ENCODE data around the gene CBLB. TPM values are rescaled to one million over a fixed set of nuclear protein-coding genes. Genes with fewer than 3 reads are reported as not detected.

CBLB gene
- total RNA-seq, 2 experiments from 2014 or later, result 142 to 144 TPM

DNA sequence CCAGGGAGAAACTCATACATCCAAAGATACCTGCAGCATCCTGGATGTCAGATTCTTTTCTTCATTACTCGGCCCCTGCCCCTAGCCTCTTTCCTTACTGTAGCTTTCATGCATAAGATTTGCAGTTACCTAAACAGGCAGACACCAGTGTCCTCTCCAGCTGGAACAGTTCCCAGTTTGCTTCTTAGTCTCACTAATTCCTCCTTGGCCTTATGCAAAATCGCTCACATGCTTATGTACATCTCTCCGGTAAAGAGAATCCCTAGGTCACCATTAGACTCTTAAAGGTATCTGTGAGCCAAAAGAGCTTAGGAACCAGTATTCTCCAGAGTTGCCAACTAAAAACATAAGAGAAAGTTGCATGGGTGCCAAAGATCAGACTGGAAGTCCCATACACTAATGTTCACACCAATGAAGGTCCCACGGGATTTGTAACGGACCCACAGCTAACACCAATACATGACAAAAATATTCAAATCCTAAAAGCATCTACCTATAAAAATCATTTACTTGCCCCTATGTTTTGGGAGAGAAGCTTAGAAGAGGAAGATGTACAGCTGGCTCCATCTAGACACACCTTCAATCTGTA, 66.6 kb downstream of the CBLB start:
- ChIA-PET POLR2A (no interaction called here), CTCF (no interaction called here)

GRCh38 chr3:105801397-105801796, 67.4 kb downstream of the CBLB start:
- ChIA-PET CTCF (no interaction called here), POLR2A (interaction anchor here (0.5 to 0.6 kb wide), 2 partner anchors 18 to 433 kb away, joined by 3 to 4 read pairs; no protein-coding TSS in a partner anchor)

DNA sequence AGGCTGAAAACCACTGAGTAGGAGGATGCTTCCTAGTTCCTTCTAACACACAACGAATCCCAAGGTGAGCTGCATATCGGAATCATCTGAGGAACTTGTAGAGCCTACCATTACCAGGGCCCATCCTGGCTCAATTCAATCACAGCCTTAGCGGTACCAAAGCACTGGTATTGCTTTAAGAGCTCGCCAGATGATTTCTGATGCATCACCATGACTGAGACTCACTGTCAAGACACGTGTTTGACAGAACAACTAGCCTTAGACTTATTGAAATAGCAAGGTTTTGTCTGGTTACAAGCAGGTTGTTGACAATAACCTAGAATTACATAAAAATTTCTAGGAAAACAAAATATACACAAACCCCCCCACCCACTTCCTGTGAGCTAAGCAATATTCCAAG, 68.5 kb downstream of the CBLB start:
- ChIA-PET POLR2A (interaction anchor here (0.6 kb wide), 1 partner anchor 818 kb away, joined by 3 read pairs; no protein-coding TSS in a partner anchor), CTCF (no interaction called here)

DNA sequence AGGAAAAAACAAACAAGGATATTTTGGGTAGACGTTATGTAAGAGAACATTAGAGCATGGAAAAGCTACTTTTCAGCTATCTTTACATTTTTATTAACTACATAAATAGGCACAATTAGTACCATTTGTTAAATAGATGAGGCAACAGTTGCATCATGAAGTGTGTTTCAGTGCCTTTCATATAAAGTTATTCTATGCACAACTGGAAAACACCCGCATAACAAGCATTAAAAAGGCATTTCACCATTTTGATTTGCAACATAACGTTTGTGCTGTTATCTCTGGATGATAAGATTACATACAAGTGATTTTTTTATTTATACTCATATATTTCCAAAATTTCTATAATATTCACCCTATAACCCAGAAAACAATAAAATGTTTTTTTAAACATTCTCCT, 69.5 kb downstream of the CBLB start:
- ChIA-PET CTCF (no interaction called here), POLR2A (no interaction called here)

- ChIA-PET POLR2A (no interaction called here), CTCF (no interaction called here)
These were observed 70.4 kb downstream of the CBLB start for GRCh38 chr3:105798381-105798934.

DNA sequence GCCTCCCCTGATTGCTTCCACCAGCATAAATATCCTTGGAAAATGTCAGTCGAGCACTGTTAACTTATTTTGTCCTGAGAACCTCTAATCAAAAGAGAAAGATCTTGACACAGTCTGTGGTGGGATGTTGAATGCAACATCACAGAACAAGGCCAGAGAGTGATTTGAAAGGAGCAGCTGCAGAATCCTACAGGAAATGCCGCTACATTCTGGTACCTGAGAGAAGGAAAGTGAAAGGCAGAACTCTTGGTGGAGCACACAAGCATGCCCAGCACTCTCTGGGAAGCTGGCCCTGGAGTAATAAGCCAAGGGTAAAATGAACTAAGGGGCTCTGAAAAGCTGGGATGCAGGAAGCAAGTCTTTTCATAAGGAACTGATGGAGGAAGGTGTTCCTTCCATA, 75.8 kb downstream of the CBLB start:
- ChIA-PET POLR2A (no interaction called here), CTCF (no interaction called here)

DNA sequence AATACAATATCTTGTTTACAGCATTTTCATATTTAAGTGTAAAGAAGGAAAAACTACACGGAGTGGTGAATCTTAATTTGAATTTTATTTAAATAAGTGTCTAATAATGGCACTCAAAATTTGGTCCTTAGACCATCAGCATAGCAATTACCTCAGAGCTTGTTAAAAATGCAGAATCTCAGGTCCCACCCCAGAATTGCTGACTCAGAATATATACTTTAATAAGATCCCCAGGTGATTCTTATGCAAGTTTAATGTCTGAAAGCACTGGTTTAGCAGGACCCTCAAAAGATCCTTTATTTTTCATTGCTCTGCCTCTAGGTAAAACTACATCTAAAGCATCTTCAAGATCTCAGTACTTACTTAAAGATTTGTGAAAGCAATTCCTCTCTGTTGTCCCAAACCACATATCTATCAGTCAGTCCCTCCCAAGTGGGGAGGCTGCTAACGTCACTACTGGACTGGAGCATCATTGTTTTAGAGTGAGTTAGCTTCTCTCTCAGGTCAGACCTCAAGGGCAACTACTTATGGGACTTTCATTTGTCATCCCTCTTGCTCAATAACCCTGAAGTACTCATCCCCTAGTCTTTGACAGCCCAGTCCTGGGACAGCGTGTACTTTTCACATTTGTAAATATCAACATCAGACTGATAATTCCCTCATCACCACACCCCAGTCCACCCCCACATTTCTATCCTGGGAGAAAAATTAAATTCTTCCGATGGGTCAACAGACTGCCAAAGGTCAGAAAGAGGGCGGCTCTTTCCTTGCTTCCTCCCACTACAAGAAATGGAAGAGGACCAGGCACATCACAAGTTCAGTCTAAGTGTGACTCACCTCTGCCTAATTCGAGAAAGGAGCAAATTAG, 76.7 kb downstream of the CBLB start:
- ChIA-PET POLR2A (no interaction called here), CTCF (no interaction called here)

DNA sequence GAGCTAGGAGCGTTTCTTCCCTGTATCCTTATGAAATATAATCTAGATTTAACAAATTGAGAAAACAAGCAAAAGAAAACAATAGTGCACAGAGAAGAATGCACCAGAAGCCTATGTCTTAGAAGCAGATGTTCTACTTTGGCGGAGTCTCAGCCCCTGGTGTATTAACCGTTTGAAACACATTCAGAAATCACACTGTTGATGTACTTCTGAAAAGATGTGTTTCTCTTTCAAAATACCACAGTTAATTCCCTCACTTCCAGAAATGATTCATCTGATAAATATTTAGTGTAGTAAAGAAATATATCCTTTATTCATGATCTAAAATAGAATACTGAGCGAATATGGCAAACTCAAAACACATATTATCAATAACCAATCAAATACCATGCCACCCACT, 77.7 kb downstream of the CBLB start:
- ChIA-PET POLR2A (no interaction called here), CTCF (no interaction called here)

GRCh38 chr3:105790534-105790933, 78.3 kb downstream of the CBLB start:
- ChIA-PET CTCF (no interaction called here), POLR2A (no interaction called here)

DNA sequence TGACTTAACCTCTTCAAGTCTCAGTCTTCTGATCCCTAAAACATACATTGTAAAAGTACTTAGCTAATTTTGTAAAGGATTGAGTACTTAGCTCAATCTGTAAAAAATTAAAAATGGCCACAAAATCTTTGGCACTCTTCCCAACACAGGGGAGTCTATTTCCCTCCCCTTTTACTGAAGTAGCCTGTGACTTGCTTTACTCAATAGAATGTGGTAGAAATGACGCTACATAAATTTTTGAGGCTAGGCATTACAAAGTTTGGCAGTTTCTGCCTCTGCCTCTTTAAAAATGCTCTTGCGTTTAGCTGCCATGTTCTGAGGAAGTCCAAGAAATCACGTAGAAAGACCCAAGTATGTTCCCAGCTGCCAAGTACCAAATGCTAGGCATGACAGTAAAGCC, 80.2 kb downstream of the CBLB start:
- POLR2A ChIA-PET, result interaction anchor here (0.9 kb wide), 1 partner anchor 222 kb away, joined by 4 read pairs; no protein-coding TSS in a partner anchor
- CTCF ChIA-PET, result no interaction called here

GRCh38 chr3:105787453-105787852, 81.4 kb downstream of the CBLB start:
- POLR2A ChIA-PET, result no interaction called here
- CTCF ChIA-PET, result no interaction called here

GRCh38 chr3:105786990-105787389, 81.8 kb downstream of the CBLB start:
- POLR2A ChIA-PET, result no interaction called here

GRCh38 chr3:105786241-105786640, 82.6 kb downstream of the CBLB start:
- CTCF ChIA-PET, result no interaction called here
- POLR2A ChIA-PET, result no interaction called here

More at GRCh38 chr3:105786990-105787389, 81.8 kb downstream of the CBLB start:
- CTCF ChIA-PET, result no interaction called here

GRCh38 chr3:105785803-105786202, 83.0 kb downstream of the CBLB start:
- POLR2A ChIA-PET, result no interaction called here
- CTCF ChIA-PET, result no interaction called here

GRCh38 chr3:105783631-105784030, 85.2 kb downstream of the CBLB start:
- ChIA-PET POLR2A (no interaction called here), CTCF (no interaction called here)

- POLR2A ChIA-PET, result no interaction called here
- CTCF ChIA-PET, result no interaction called here
These were observed 86.9 kb downstream of the CBLB start for GRCh38 chr3:105781871-105782270.

GRCh38 chr3:105780107-105780506, 88.7 kb downstream of the CBLB start:
- POLR2A ChIA-PET, result no interaction called here
- CTCF ChIA-PET, result interaction anchor here (1.0 kb wide), 1 partner anchor 413 kb away, joined by 5 read pairs; no protein-coding TSS in a partner anchor

DNA sequence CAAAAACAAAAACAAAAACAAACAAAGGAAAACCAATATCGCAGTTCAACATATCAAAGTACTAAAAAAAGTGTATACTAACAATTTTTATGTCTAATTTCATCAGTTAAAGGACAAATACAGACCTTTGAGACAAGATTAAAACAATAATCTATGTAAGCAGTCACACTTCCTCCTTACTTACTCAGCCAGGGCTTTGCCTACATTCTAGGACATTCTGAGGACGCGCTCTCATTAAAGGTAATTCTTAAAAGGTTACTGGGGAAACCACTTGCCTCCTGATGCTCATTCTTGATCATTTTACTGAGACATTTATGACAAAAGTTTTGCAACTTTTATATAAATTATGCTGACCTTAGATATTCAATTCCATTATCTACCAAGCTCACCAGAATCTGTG, 93.4 kb downstream of the CBLB start:
- ChIA-PET CTCF (no interaction called here), POLR2A (no interaction called here)

DNA sequence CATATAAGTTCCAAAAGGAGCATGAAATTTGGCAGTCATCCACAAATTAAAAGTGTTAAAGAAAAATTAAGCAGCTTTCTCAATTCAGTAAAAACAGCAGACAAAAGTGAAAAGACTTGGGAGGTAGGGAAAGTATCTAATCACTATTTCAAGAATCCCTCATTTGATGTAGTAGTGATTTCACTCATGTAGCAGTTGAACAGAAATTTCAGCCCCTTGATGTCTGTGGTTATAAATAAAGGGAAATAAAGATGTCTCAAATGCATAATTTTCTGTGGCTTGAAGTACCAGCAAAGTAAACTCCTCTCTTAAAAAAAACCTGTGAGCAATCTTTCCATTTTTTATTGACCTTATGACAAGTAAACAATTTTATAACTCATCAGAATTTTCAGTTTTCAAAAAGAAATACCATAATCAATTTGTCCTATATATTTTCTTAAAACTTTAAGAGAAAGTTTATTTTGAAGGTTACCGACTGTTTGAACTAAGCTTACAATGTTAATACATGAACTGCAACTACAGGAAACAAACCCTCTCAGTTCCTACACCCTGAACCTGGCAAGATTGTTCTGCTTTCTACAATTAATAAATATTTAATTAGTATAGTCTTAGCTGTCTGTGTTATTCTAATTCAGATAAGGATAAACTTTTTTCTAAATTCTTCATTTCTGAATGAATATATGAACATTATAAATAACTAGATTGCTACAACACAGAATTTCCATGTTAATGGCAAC, 94.2 kb downstream of the CBLB start:
- ChIA-PET POLR2A (no interaction called here), CTCF (no interaction called here)

GRCh38 chr3:105773291-105773690, 95.5 kb downstream of the CBLB start:
- ChIA-PET POLR2A (no interaction called here), CTCF (no interaction called here)

DNA sequence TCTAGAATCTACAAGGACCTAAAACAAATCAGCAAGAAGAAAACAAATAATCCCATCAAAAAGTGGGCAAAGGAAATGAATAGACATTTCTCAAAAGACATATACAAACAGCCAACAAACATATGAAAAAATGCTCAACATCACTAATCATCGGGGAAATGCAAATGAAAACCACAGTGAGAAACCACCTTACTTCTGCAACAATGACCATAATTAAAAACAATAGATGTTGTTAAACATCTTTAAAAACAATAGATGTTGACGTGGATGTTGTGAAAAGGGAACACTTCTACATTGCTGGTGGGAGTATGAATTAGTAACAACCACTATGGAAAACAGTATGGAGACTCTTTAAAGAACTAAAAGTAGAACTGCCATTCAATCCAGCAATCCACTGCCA, 96.2 kb downstream of the CBLB start:
- ChIA-PET POLR2A (no interaction called here), CTCF (no interaction called here)
